GM12878 (cell line): ENCODE data around the gene GPRIN2. TPM values are rescaled to one million over a fixed set of nuclear protein-coding genes. Genes with fewer than 3 reads are reported as not detected.

Experiments used
- ATAC-seq: fragments of 200-7000 bp; cut with Tn5 transposase; 3 replicates; pipeline ENCODE4 v1.9.1; 2020; ENCODE audit warnings: mild to moderate bottlenecking, moderate library complexity
- BruUV-seq: library from RNA; stranded (reverse); fragments of 400-500 nt; replicated peaks from 2 replicates; lab custom pipeline; 2021; lab: Mats Ljungman, UMichigan
- CTCF ChIA-PET: fragments of 300-600 bp; sonication (Branson Sonifier 250); formaldehyde crosslinking; extraction: SDS; loops from one replicate; lab custom pipeline; 2021; ENCODE audit warnings: inconsistent platforms; lab: Yijun Ruan, JAX
- POLR2A ChIA-PET: fragments of 350-600 bp; formaldehyde crosslinking; extraction: SDS; loops from one replicate; lab custom pipeline; 2021; ENCODE audit warnings: inconsistent platforms; lab: Charles Lee
- RAD21 ChIA-PET: fragments of 300-600 bp; sonication (Branson Sonifier 250); formaldehyde crosslinking; loops from one replicate; lab custom pipeline; 2023; ENCODE audit warnings: antibody characterized with exemption; ENCODE audit not compliant: unreplicated experiment; lab: Charles Lee
- SMC1A ChIA-PET: fragments of 300-600 bp; sonication (Branson Sonifier 250); formaldehyde crosslinking; loops from one replicate; lab custom pipeline; 2023; ENCODE audit not compliant: unreplicated experiment, uncharacterized antibody; lab: Charles Lee
- DNase-seq: peaks from one replicate; pipeline ENCODE4 v3.0.0-alpha.2; 2011; ENCODE audit warnings: low read depth, low spot score
- FAIRE-seq: peaks from 3 replicates; lab custom pipeline; 2011; peaks lifted over from hg19 to GRCh38; lab: Jason Lieb, UNC
- H2AFZ ChIP-seq: 2 replicates; pipeline ENCODE4 v1.6.0; 2011; ENCODE audit warnings: low read depth, low read length, control low read depth; ENCODE audit not compliant: control insufficient read depth
- H3K27ac ChIP-seq: 2 replicates; pipeline ENCODE4 v1.5.1; 2011; ENCODE audit warnings: control low read depth; ENCODE audit not compliant: control insufficient read depth, insufficient read depth
- H3K27me3 ChIP-seq, 2 experiments: replicated peaks in 1 of 2; 2 replicates each; pipeline versions ENCODE4 v1.6.0 to v1.6.1; 2011; ENCODE audit warnings: low read length in 1 of 2; ENCODE audit not compliant: control insufficient read depth in 2 of 2, insufficient read depth in 2 of 2
- H3K36me3 ChIP-seq, 2 experiments: 2 replicates each; pipeline ENCODE4 v1.5.1; 2011; ENCODE audit warnings: low read length in 1 of 2; ENCODE audit not compliant: control insufficient read depth in 2 of 2, insufficient read depth in 2 of 2
- H3K4me1 ChIP-seq: 2 replicates; pipeline ENCODE4 v1.6.1; 2011; ENCODE audit warnings: mild to moderate bottlenecking, low read length, moderate library complexity, mixed read lengths; ENCODE audit not compliant: control insufficient read depth, insufficient read depth
- H3K4me2 ChIP-seq: 2 replicates; pipeline ENCODE4 v1.6.0; 2011; ENCODE audit warnings: control low read depth; ENCODE audit not compliant: control insufficient read depth, insufficient read depth
- H3K4me3 ChIP-seq: fragments of 200-600 bp; sonication (generic); 2 replicates; pipeline ENCODE4 v1.5.1; 2016
- H3K79me2 ChIP-seq: 2 replicates; pipeline ENCODE4 v1.6.0; 2011; ENCODE audit warnings: low read length; ENCODE audit not compliant: control insufficient read depth, insufficient read depth
- H3K9ac ChIP-seq: 2 replicates; pipeline ENCODE4 v1.8.0; 2011; ENCODE audit warnings: low read length, control low read depth, mixed read lengths; ENCODE audit not compliant: control insufficient read depth, insufficient read depth
- H3K9me3 ChIP-seq: replicated peaks from 3 replicates; pipeline ENCODE4 v1.5.1; 2011; ENCODE audit warnings: mild to moderate bottlenecking, low read length; ENCODE audit not compliant: control insufficient read depth, insufficient read depth
- H4K20me1 ChIP-seq: 2 replicates; pipeline ENCODE4 v1.6.0; 2011; ENCODE audit not compliant: control insufficient read depth, insufficient read depth
- CREM ChIP-seq: IDR thresholded peaks from 2 replicates; pipeline ENCODE4 v1.6.1; 2014; ENCODE audit warnings: antibody characterized with exemption, low read depth
- IRF4 ChIP-seq: IDR thresholded peaks from 2 replicates; pipeline ENCODE4 v1.6.1; 2011; ENCODE audit warnings: low read depth, low read length
- KLF5 ChIP-seq: fragments of 450-650 bp; IDR thresholded peaks from 2 replicates; pipeline ENCODE4 v1.6.1; 2014; ENCODE audit warnings: mild to moderate bottlenecking; ENCODE audit not compliant: partially characterized antibody
- MTA3 ChIP-seq: IDR thresholded peaks from 2 replicates; pipeline ENCODE4 v1.6.1; 2012; ENCODE audit warnings: low read length, inconsistent platforms, borderline replicate concordance
- NR2C2 ChIP-seq: IDR thresholded peaks from 2 replicates; pipeline ENCODE4 v1.6.1; 2011; ENCODE audit warnings: borderline replicate concordance, low read depth; ENCODE audit not compliant: control insufficient read depth, insufficient read length
- POLR2AphosphoS5 ChIP-seq: IDR thresholded peaks from 2 replicates; pipeline ENCODE4 v1.6.1; 2011; ENCODE audit warnings: mild to moderate bottlenecking, low read length, inconsistent platforms
- SMARCA5 ChIP-seq: fragments of 450-650 bp; IDR thresholded peaks from 2 replicates; pipeline ENCODE4 v1.6.1; 2017; ENCODE audit warnings: mild to moderate bottlenecking
- SP1 ChIP-seq: IDR thresholded peaks from one replicate; pipeline ENCODE4 v1.6.1; 2011; ENCODE audit warnings: low read depth, low read length
- YBX1 ChIP-seq: fragments of 450-650 bp; IDR thresholded peaks from 2 replicates; pipeline ENCODE4 v1.6.1; 2016; ENCODE audit warnings: antibody characterized with exemption
- YY1 ChIP-seq: IDR thresholded peaks from 2 replicates; pipeline ENCODE4 v1.6.1; 2011; ENCODE audit warnings: low read depth, mild to moderate bottlenecking, low read length
- WGBS: methylation state at CpG from one replicate; pipeline ENCODE4 v1.1.6; 2016; ENCODE audit warnings: low lambda C conversion rate; ENCODE audit not compliant: insufficient replicate concordance, insufficient coverage; ENCODE audit errors: missing lambda C conversion rate; 5-methylcytosine and 5-hydroxymethylcytosine counted together
- in situ Hi-C: fragments of 300-500 bp; cut with MboI; formaldehyde crosslinking; loops from 9 replicates; pipeline ENCODE4 v1.14.3; 2018; ENCODE audit warnings: mixed read lengths
- intact Hi-C: fragments of 100-400 bp; cut with micrococcal nuclease; formaldehyde crosslinking; loops from one replicate; pipeline ENCODE4 v1.14.2; 2022; ENCODE audit not compliant: unreplicated experiment
- polyA plus RNA-seq, 11 experiments: library from polyadenylated mRNA; depleted of rRNA in 4 of 11; unstranded in 6 of 11; stranded (reverse) in 5 of 11; fragments of >200 nt; fragmentation: Nextera tagmentation in 4 of 11; fragmentation: Illumina TruSeq in 1 of 11; extraction: Ambion mirVana in 4 of 11; extraction: Trizol in 1 of 11; gene quantifications; 1 replicate in 1 of 11; 2 replicates in 10 of 11; pipeline versions ENCODE4 v1.2.1 to v1.2.3, GENCODE V29; 2011 to 2016; ENCODE audit warnings: inconsistent platforms in 2 of 11, missing spikeins in 2 of 11, low read depth in 1 of 11
- total RNA-seq, 4 experiments: library from RNA; depleted of rRNA in 3 of 4; stranded (reverse); fragments of >200 nt in 3 of 4; fragmentation: Illumina TruSeq in 1 of 4; extraction: Trizol in 1 of 4; gene quantifications; 2 replicates each; pipeline versions ENCODE4 v1.2.1 to v1.2.3, GENCODE V29; 2013 to 2021
- TF ChIP-seq, protein P1 (sequence below): fragments of 450-650 bp; IDR thresholded peaks from 2 replicates; pipeline ENCODE4 v1.6.1; 2018; ENCODE audit warnings: mild to moderate bottlenecking, low read depth, moderate library complexity; ENCODE audit not compliant: partially characterized antibody
- TF ChIP-seq, protein P2 (sequence below): IDR thresholded peaks from 2 replicates; pipeline ENCODE4 v1.6.1; 2012; ENCODE audit warnings: low read depth, low read length, improper control_type of control experiment
- TF ChIP-seq, protein P3 (sequence below): IDR thresholded peaks from 2 replicates; pipeline ENCODE4 v1.6.1; 2011; ENCODE audit warnings: mild to moderate bottlenecking, low read depth, low read length, moderate library complexity; ENCODE audit not compliant: insufficient replicate concordance
- TF ChIP-seq, protein P4 (sequence below): IDR thresholded peaks from 2 replicates; pipeline ENCODE4 v1.6.1; 2011; ENCODE audit warnings: low read depth, low read length, improper control_type of control experiment, borderline replicate concordance
- TF ChIP-seq, protein P5 (sequence below): IDR thresholded peaks from 2 replicates; pipeline ENCODE4 v1.6.1; 2011; ENCODE audit warnings: low read depth, mild to moderate bottlenecking, low read length, moderate library complexity, borderline replicate concordance; ENCODE audit errors: extremely low read depth

The GPRIN2 gene
- total and polyA plus RNA-seq, 10 of the 15 experiments (the other 5 are each of a cell fraction or from before 2014, with no cell fraction given): 0.13 TPM; not detected in 9

DNA sequence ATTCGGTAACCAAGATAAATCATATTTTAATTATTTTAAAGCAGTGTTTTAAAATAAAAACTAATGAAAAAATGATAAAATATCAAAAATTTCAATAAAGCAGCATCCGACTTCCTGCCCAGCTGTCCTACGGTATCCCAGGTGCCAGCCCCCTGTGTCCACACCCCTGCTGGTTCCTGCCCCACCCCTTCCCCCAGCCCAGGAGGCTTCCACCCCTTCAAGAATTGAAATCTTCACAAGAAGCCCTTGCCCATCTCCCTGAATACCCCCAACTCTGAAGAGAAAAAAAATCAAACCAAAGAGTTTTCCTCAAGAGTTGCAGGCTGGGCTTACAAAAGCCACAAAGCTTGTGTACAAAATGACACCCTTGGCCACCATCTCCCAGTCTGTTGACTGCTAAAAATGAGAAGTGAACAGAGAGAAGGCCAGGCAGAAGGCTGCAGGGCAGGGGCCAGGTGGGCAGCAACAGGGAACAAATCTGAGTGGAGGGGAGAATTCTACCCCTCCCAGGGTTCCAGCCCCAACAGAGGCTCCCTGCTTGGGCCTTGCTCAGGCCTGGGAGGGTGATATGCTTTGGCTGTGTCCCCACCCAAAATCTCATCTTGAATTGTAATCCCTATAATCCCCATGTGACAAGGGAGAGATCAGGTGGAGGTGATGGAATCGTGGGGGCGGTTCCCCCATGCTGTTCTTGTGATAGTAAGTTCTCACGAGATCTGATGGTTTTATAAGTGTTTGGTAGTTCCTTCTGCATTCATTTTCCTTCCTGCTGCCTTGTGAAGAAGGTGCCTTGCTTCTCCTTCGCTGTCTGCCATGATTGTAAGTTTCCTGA lies 14.5 kb downstream of the GPRIN2 start:
- no peaks in the 10 kb centered on the region for H4K20me1 ChIP-seq
- DNase-seq (no peak), ATAC-seq (no peak), FAIRE-seq (no peak)
- ChIA-PET RAD21 (no interaction called here), POLR2A (no interaction called here), SMC1A (no interaction called here), CTCF (no interaction called here)
- no peak overlapping the region for H2AFZ ChIP-seq
- H3K36me3 ChIP-seq: no peaks in the 10 kb centered on the region
- H3K79me2 ChIP-seq: no peaks in the 10 kb centered on the region
- peaks cover 0 to 5% of the 10 kb centered on the region in 2 experiments; a peak in 1 of 4 replicates for H3K27me3 ChIP-seq
- H3K4me1 ChIP-seq: no peaks in the 10 kb centered on the region
- intact Hi-C loops: no loop called here
- in situ Hi-C loops: no loop called here
- no peak overlapping the region for H3K9ac ChIP-seq
- no peak overlapping the region for H3K27ac ChIP-seq
- WGBS: 48% methylated on average over 7 of the region's 7 CpGs
- BruUV-seq: no TSS peak
- H3K4me3 ChIP-seq: no peak overlapping the region
- H3K9me3 ChIP-seq: no peaks in the 10 kb centered on the region
- no peak overlapping the region for H3K4me2 ChIP-seq
- TF ChIP-seq CREM: no peak
- no peak for TF ChIP-seq KLF5
- TF ChIP-seq, protein P1, sequence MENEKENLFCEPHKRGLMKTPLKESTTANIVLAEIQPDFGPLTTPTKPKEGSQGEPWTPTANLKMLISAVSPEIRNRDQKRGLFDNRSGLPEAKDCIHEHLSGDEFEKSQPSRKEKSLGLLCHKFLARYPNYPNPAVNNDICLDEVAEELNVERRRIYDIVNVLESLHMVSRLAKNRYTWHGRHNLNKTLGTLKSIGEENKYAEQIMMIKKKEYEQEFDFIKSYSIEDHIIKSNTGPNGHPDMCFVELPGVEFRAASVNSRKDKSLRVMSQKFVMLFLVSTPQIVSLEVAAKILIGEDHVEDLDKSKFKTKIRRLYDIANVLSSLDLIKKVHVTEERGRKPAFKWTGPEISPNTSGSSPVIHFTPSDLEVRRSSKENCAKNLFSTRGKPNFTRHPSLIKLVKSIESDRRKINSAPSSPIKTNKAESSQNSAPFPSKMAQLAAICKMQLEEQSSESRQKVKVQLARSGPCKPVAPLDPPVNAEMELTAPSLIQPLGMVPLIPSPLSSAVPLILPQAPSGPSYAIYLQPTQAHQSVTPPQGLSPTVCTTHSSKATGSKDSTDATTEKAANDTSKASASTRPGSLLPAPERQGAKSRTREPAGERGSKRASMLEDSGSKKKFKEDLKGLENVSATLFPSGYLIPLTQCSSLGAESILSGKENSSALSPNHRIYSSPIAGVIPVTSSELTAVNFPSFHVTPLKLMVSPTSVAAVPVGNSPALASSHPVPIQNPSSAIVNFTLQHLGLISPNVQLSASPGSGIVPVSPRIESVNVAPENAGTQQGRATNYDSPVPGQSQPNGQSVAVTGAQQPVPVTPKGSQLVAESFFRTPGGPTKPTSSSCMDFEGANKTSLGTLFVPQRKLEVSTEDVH: no peak
- TF ChIP-seq, protein P2, sequence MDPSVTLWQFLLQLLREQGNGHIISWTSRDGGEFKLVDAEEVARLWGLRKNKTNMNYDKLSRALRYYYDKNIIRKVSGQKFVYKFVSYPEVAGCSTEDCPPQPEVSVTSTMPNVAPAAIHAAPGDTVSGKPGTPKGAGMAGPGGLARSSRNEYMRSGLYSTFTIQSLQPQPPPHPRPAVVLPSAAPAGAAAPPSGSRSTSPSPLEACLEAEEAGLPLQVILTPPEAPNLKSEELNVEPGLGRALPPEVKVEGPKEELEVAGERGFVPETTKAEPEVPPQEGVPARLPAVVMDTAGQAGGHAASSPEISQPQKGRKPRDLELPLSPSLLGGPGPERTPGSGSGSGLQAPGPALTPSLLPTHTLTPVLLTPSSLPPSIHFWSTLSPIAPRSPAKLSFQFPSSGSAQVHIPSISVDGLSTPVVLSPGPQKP: no peak
- TF ChIP-seq, protein P3, sequence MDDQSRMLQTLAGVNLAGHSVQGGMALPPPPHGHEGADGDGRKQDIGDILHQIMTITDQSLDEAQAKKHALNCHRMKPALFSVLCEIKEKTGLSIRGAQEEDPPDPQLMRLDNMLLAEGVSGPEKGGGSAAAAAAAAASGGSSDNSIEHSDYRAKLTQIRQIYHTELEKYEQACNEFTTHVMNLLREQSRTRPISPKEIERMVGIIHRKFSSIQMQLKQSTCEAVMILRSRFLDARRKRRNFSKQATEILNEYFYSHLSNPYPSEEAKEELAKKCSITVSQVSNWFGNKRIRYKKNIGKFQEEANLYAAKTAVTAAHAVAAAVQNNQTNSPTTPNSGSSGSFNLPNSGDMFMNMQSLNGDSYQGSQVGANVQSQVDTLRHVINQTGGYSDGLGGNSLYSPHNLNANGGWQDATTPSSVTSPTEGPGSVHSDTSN: no peak
- TF ChIP-seq NR2C2: no peak
- TF ChIP-seq MTA3: no peak
- TF ChIP-seq YBX1: no peak
- no peak for TF ChIP-seq IRF4
- TF ChIP-seq SMARCA5: no peak
- TF ChIP-seq, protein P4, sequence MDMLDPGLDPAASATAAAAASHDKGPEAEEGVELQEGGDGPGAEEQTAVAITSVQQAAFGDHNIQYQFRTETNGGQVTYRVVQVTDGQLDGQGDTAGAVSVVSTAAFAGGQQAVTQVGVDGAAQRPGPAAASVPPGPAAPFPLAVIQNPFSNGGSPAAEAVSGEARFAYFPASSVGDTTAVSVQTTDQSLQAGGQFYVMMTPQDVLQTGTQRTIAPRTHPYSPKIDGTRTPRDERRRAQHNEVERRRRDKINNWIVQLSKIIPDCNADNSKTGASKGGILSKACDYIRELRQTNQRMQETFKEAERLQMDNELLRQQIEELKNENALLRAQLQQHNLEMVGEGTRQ: no peak
- TF ChIP-seq SP1: no peak
- TF ChIP-seq YY1: no peak
- no peak for TF ChIP-seq POLR2AphosphoS5
- TF ChIP-seq, protein P5, sequence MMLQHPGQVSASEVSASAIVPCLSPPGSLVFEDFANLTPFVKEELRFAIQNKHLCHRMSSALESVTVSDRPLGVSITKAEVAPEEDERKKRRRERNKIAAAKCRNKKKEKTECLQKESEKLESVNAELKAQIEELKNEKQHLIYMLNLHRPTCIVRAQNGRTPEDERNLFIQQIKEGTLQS: no peak
